HepG2 (cell line): Measurements from ENCODE around the gene DLG4.

Experiments
- AGO2 ChIP-seq: fragments of 200-400 bp; formaldehyde crosslinking; optimal IDR thresholded peaks from 2 replicates; pipeline ENCODE3; 2017; ENCODE audit warnings: mild to moderate bottlenecking, low read depth, low read length, moderate library complexity
- CTCF ChIP-seq: sonication (generic); formaldehyde crosslinking; IDR thresholded peaks from 2 replicates; pipeline ENCODE4 v1.5.0; 2020; ENCODE audit warnings: mild to moderate bottlenecking, missing genetic modification reagents, moderate library complexity
- TGIF2 ChIP-seq: IDR thresholded peaks from 2 replicates; pipeline ENCODE4 v1.6.1; 2016; ENCODE audit warnings: control low read depth, missing compliant biosample characterization

GRCh38 chr17:7241090-7241733, 21.6 kb upstream of the DLG4 start:
- TF ChIP-seq CTCF (CRISPR knock-in tag) = no peak
- TF ChIP-seq AGO2 = no peak
- no peak; the same call in 1 of the 2 replicates for TF ChIP-seq TGIF2 (CRISPR knock-in tag)
